ENCODE measurements around the gene PRICKLE2.

Gene PRICKLE2

GRCh38 chr3:64073158-64073761 lies 152.0 kb downstream of the PRICKLE2 start:
- no peak for DNase-seq (ENCODE audit: low read depth)

GRCh38 chr3:64072126-64072525 lies 153.1 kb downstream of the PRICKLE2 start:
- DNase-seq (ENCODE audit: low read depth): no peak

- no peak for DNase-seq (ENCODE audit: low read depth)
Measured at GRCh38 chr3:64070704-64071103, 154.6 kb downstream of the PRICKLE2 start.

GRCh38 chr3:64067506-64068346 lies 157.5 kb downstream of the PRICKLE2 start:
- no peak for DNase-seq (ENCODE audit: low read depth)

GRCh38 chr3:64064804-64065203 lies 160.5 kb downstream of the PRICKLE2 start:
- no peak for DNase-seq (ENCODE audit: low read depth)

- DNase-seq (ENCODE audit: low read depth): no peak
Measured at GRCh38 chr3:64063983-64064438, 161.3 kb downstream of the PRICKLE2 start.

- DNase-seq (ENCODE audit: low read depth): no peak
Measured at GRCh38 chr3:64063207-64063982, 161.9 kb downstream of the PRICKLE2 start.

GRCh38 chr3:64061628-64062027 lies 163.6 kb downstream of the PRICKLE2 start:
- DNase-seq (ENCODE audit: low read depth): no peak

GRCh38 chr3:64059484-64060175 lies 165.6 kb downstream of the PRICKLE2 start:
- no peak for DNase-seq (ENCODE audit: low read depth)

- no peak for DNase-seq (ENCODE audit: low read depth)
Measured at GRCh38 chr3:64058566-64058965, 166.7 kb downstream of the PRICKLE2 start.

GRCh38 chr3:64057231-64057630 lies 168.0 kb downstream of the PRICKLE2 start:
- DNase-seq (ENCODE audit: low read depth): no peak

- DNase-seq (ENCODE audit: low read depth): no peak
Measured at GRCh38 chr3:64056606-64057180, 168.6 kb downstream of the PRICKLE2 start.

- DNase-seq (ENCODE audit: low read depth): no peak
Measured at GRCh38 chr3:64055076-64055475, 170.2 kb downstream of the PRICKLE2 start.

GRCh38 chr3:64054488-64054887 lies 170.8 kb downstream of the PRICKLE2 start:
- no peak for DNase-seq (ENCODE audit: low read depth)

GRCh38 chr3:64053581-64053980 lies 171.7 kb downstream of the PRICKLE2 start:
- no peak for DNase-seq (ENCODE audit: low read depth)

- DNase-seq (ENCODE audit: low read depth): no peak
Measured at GRCh38 chr3:64053117-64053516, 172.1 kb downstream of the PRICKLE2 start.

- DNase-seq (ENCODE audit: low read depth): no peak
Measured at GRCh38 chr3:64049832-64050231, 175.4 kb downstream of the PRICKLE2 start.

- DNase-seq (ENCODE audit: low read depth): no peak
Measured at GRCh38 chr3:64049136-64049535, 176.1 kb downstream of the PRICKLE2 start.

GRCh38 chr3:64048631-64049061 lies 176.6 kb downstream of the PRICKLE2 start:
- no peak for DNase-seq (ENCODE audit: low read depth)

GRCh38 chr3:64047787-64048186 lies 177.5 kb downstream of the PRICKLE2 start:
- no peak for DNase-seq (ENCODE audit: low read depth)

GRCh38 chr3:64046996-64047594 lies 178.2 kb downstream of the PRICKLE2 start:
- no peak for DNase-seq (ENCODE audit: low read depth)

Data from HS-27A (cell line).